ENCODE measurements around the gene STYK1. TPM values are rescaled to one million over a fixed set of nuclear protein-coding genes. Genes with fewer than 3 reads are reported as not detected.

Gene STYK1
- total and polyA plus RNA-seq, 9 of the 15 experiments (the other 6 are each of a cell fraction or from before 2014, with no cell fraction given), result 0.31 to 1.8 (median 0.64) TPM

- TF ChIP-seq SLC30A9 (CRISPR knock-in tag; IDR thresholded peaks at IDR 0.05) (no peak), ZNF445 (CRISPR knock-in tag; IDR thresholded peaks at IDR 0.05; ENCODE audit: low read depth) (no peak), E2F3 (CRISPR knock-in tag; IDR thresholded peaks at IDR 0.05) (peak; percentile 95), ZNF76 (CRISPR knock-in tag; IDR thresholded peaks at IDR 0.05; ENCODE audit: borderline replicate concordance) (no peak), ZNF41 (CRISPR knock-in tag; conservative IDR thresholded peaks at IDR 0.05) (no peak), MCM3 (IDR thresholded peaks at IDR 0.05) (no peak), CSDE1 (IDR thresholded peaks at IDR 0.05) (peak in 1 of 2 experiments; percentile 95; a peak in 2 of 4 replicates), PRMT5 (CRISPR knock-in tag; IDR thresholded peaks at IDR 0.05) (no peak), ZNF134 (CRISPR knock-in tag; conservative IDR thresholded peaks at IDR 0.05) (no peak), NR3C1 (CRISPR knock-in tag; IDR thresholded peaks at IDR 0.05) (no peak), KAT2B (IDR thresholded peaks at IDR 0.05; ENCODE audit: low read depth, low read length) (no peak), ZNF146 (CRISPR knock-in tag; IDR thresholded peaks at IDR 0.05; ENCODE audit: unreplicated experiment) (no peak), ZNF780A (CRISPR knock-in tag; IDR thresholded peaks at IDR 0.05) (no peak), CBFA2T3 (IDR thresholded peaks at IDR 0.05) (no peak), SREBF1 (IDR thresholded peaks at IDR 0.05; ENCODE audit: borderline replicate concordance, low read depth, low read length) (no peak), CCAR2 (IDR thresholded peaks at IDR 0.05; ENCODE audit: low read depth, low read length) (no peak), TBP (optimal IDR thresholded peaks at IDR 0.05; ENCODE audit: low read depth, low read length) (peak; percentile 83), STAT5A (IDR thresholded peaks at IDR 0.05; ENCODE audit: borderline replicate concordance, low read length) (no peak), GTF2B (IDR thresholded peaks at IDR 0.05; ENCODE audit: extremely low read depth, insufficient read length) (no peak), ZNF212 (CRISPR knock-in tag; IDR thresholded peaks at IDR 0.05) (no peak), PRPF4 (IDR thresholded peaks at IDR 0.05; ENCODE audit: insufficient read depth, low read depth, low read length, poor library complexity, severe bottlenecking) (no peak), RBM22 (IDR thresholded peaks at IDR 0.05; ENCODE audit: low read depth, low read length, poor library complexity, severe bottlenecking) (no peak)
- TF ChIP-seq, protein P1, sequence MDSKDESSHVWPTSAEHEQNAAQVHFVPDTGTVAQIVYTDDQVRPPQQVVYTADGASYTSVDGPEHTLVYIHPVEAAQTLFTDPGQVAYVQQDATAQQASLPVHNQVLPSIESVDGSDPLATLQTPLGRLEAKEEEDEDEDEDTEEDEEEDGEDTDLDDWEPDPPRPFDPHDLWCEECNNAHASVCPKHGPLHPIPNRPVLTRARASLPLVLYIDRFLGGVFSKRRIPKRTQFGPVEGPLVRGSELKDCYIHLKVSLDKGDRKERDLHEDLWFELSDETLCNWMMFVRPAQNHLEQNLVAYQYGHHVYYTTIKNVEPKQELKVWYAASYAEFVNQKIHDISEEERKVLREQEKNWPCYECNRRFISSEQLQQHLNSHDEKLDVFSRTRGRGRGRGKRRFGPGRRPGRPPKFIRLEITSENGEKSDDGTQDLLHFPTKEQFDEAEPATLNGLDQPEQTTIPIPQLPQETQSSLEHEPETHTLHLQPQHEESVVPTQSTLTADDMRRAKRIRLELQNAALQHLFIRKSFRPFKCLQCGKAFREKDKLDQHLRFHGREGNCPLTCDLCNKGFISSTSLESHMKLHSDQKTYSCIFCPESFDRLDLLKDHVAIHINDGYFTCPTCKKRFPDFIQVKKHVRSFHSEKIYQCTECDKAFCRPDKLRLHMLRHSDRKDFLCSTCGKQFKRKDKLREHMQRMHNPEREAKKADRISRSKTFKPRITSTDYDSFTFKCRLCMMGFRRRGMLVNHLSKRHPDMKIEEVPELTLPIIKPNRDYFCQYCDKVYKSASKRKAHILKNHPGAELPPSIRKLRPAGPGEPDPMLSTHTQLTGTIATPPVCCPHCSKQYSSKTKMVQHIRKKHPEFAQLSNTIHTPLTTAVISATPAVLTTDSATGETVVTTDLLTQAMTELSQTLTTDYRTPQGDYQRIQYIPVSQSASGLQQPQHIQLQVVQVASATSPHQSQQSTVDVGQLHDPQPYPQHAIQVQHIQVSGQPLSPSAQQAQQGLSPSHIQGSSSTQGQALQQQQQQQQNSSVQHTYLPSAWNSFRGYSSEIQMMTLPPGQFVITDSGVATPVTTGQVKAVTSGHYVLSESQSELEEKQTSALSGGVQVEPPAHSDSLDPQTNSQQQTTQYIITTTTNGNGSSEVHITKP (IDR thresholded peaks at IDR 0.05; ENCODE audit: partially characterized antibody), result no peak
- TF ChIP-seq, protein P2, sequence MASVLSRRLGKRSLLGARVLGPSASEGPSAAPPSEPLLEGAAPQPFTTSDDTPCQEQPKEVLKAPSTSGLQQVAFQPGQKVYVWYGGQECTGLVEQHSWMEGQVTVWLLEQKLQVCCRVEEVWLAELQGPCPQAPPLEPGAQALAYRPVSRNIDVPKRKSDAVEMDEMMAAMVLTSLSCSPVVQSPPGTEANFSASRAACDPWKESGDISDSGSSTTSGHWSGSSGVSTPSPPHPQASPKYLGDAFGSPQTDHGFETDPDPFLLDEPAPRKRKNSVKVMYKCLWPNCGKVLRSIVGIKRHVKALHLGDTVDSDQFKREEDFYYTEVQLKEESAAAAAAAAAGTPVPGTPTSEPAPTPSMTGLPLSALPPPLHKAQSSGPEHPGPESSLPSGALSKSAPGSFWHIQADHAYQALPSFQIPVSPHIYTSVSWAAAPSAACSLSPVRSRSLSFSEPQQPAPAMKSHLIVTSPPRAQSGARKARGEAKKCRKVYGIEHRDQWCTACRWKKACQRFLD (CRISPR knock-in tag; IDR thresholded peaks at IDR 0.05), result peak; percentile 70; the same call in 1 of the 2 replicates
These were observed 60.4 kb downstream of the STYK1 start, which contains the start of gene MAGOHB (continued) for GRCh38 chr12:10613349-10614055.

All from K562 (cell line).